HG03571 (cell line): ENCODE measurements around the gene NID2.

Experiments
- ATAC-seq: cut with Tn5 transposase; IDR thresholded peaks from one replicate; pipeline ENCODE4 v1.9.1; 2021; ENCODE audit not compliant: unreplicated experiment

NID2 gene

GRCh38 chr14:52080808-52081755, 12.2 kb upstream of the NID2 start:
- no peak for ATAC-seq

- no peak for ATAC-seq
Measured at GRCh38 chr14:52080158-52080800, 11.4 kb upstream of the NID2 start.

- no peak for ATAC-seq
Measured at GRCh38 chr14:52079239-52079959, 10.5 kb upstream of the NID2 start.

DNA sequence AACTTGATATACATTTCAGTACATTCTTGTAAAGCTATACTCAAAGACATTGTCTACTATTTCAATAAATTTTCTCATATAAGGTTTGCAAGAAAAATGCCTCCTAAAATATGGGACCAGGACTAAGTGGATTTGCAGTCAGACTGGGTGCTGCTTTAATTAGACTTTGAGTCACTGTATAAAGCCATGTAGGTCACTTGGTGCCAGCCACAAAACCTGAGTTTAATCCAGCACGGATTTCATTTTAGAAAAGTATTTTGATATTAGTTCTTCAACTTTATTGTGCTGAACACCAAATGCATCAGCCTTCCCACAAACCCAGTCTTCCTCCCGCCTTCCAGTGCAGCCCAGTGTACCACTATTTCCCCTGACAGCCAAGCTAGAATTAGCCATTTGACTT, 9.9 kb upstream of the NID2 start:
- ATAC-seq = no peak

- no peak for ATAC-seq
Measured at GRCh38 chr14:52078095-52078531, 9.3 kb upstream of the NID2 start.

DNA sequence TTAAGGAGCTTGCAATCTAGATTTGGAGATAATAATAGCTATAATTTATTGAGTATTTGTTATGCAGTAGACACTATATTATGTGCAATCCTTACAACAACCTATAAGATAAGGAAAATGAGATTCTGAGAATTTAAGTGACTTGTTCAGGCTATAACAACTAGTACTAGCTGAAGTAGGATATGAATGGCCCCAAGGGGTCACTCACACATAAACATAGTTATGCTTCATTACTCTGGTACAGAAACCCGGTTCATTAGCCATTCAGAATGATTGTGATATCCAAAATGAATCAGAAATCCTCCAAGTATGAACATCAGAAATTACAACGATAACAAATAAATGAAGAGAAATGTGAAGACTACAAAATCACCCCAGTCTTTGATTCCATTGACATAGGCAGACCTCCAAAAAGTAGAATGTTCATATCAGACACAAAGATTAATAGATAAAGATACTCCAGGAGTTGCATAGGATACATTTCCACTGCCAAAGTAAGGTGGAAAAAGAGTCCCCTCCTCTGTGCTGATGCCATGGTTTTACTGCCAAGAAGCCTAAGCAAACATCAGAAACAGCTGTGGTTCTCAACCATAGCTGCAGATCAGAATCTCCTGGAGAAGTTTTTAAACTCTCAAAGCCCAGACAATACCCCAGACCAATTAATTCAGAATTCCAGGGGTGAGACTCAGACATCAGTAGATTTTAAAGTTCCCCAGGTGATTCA, 8.6 kb upstream of the NID2 start:
- no peak for ATAC-seq

GRCh38 chr14:52076334-52076733, 7.5 kb upstream of the NID2 start:
- ATAC-seq = no peak

GRCh38 chr14:52075371-52075770, 6.5 kb upstream of the NID2 start:
- no peak for ATAC-seq

GRCh38 chr14:52073251-52073650, 4.4 kb upstream of the NID2 start:
- no peak for ATAC-seq

DNA sequence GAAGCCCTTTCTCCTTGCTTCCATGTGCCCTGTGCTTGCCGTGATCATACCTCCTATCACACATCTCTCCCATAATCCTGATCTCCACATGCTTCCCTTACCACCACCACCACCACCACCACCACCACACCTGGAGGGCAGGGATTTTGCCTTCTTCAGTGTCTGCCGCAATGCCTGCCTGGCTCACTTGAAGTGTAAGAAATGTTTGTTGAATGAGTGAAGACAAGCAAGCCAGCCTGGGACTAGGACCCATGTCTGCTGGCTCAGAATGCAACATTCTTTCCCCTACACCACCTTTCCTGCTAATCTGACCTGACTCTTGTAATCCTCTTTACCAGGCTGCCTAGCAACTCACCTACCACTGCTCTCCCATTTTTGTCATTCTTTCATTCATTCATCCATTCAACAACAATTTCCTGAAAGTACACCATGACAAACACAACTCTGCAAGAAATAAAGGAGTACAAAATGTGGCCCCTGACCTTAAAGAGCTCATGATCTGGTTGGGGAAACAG, 3.5 kb upstream of the NID2 start:
- ATAC-seq = no peak

GRCh38 chr14:52071675-52072074, 2.8 kb upstream of the NID2 start:
- ATAC-seq = no peak

DNA sequence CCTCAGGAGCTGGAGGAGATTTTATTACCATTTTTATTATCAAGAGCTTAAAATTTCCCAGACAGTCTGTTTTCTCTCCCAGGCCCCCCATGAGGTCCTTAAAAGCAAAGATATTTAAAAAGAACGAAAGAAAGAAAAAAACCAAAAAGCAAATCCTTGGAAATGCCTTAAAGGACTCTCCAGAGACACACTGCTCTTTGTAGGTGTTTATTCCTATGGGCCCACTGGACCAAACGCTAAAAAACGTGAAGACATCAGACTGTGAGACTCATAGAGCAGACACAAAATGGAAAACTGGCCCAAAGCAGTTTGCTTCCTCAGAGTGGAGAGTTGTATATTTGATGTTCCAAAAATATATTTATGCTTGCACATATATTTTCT, 1.2 kb upstream of the NID2 start:
- no peak for ATAC-seq

DNA sequence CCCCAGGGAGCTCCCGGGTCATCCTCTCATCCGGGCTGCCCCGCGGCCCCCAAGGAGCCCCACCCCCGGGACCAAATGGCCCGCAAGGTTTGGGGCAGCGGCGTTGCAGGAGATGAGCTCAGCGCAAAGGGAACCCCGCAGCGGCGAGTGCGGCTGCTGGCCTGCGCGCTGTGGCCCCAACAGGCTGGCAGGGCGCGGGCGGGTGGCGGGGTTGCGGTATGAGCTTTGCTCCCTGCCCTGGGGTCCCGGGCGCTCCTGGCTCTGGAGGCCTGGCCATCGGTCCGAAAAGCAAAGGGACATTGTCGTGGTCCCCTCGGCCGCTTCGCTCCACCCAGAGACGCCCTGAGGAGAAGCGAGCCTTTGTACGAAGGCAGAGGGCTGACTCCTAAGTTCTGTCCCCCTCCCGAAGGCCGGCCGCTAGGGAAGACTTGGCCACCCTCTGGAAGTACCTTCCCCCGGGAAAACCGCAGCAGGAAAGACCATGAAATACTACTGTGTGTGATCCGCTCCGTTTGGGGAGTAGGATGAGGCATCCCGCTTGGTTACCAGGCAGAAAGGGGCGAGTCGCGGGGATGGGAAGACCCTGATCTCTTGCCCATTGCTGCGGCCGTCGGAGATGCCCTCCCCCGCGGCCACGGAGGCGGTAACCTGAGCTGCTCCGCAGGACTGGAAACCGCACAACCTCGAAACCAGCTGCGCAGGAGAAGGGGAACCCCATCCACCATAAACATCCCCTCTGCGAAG, 620 bp upstream of the NID2 start:
- ATAC-seq = no peak

DNA sequence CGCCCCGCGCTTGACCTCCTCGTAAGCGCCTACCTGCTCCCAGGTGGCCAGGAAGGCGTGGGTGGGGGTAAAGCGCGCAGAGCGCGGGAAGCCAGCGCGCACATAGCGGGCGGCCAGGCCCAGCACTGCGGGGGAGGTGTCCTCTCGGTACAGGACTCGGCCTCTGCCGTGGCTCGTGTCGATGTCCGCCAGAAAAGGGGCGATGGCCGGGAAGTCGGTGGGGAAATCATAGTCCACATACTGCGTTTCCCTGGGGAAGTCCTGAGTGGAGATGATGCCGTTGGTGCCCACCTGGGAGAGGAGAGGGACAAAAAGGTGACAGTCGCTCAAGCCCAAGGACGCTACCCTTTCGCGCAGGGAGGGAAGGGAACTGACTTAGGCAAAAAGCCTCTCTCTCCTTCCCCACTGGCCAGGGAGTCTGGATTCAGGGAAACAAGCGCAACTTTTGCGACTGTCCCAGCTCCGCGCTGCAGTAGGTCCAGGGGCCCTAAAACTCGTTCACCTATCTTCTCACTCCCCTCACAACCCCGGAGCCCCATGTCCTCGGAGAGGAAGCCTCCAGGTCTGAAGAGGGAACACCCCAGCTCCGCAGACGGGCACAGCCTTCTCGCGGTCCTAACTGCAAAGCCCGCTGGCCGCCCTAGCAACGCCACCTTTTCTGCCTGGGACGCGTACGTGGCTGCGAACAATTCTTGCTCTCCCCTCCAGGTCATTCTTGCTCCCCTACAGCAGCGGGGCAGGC, 815 bp downstream of the NID2 start:
- no peak for ATAC-seq

- no peak for ATAC-seq
Measured at GRCh38 chr14:52064174-52064573, 4.7 kb downstream of the NID2 start.

DNA sequence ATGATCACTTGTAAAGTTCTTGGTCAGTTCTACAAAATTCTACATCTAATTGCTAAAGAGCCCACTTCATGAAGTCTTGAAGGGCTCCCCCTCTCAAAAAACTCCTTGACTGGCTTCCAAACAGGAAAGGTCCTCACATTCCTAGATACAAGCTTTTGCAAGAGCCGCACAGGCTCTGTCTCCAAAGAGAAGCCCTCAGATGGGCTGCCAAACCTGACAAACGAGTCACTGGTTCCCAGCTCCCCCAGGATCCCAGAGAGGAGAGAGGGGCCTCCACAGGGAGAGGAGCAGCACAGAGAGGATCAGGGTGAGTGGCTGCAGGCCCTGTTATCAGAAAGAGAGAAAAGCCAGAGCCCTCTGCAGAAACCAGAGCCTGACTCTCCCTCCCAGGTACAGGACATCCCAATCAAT, 5.8 kb downstream of the NID2 start:
- ATAC-seq = no peak

- no peak for ATAC-seq
Measured at GRCh38 chr14:52061890-52062289, 7.0 kb downstream of the NID2 start.

GRCh38 chr14:52061390-52061789, 7.5 kb downstream of the NID2 start:
- no peak for ATAC-seq

DNA sequence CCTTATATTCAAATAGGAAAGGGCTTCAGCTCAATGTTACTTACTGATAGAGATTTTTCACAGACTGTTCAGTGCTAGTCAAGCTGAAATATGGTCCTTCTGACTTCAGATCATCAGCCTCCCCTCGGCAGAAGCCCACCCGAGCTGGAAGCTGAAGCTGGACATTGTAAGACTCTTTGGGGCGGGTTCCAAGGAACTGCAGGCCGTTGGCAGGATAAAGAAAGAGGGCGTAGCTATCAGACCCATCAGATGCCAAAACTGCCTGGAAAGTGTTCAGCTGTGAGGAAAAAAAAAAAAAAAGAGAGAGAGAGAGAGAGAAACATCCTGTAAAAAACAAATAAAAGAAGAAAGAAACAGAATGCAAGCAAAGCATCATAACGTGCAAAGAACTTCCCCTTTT, 8.8 kb downstream of the NID2 start:
- ATAC-seq = no peak
